Caco-2 (cell line): ENCODE results near the gene KLHL29. TPM values are rescaled to one million over a fixed set of nuclear protein-coding genes. Genes with fewer than 3 reads are reported as not detected.

Experiments used
- BruUV-seq: library from RNA; stranded (reverse); fragments of 400-500 nt; replicated peaks from 2 replicates; lab custom pipeline; 2021; lab: Mats Ljungman, UMichigan
- CTCF ChIA-PET: fragments of 300-600 bp; sonication (Branson Sonifier 250); formaldehyde crosslinking; loops from one replicate; lab custom pipeline; 2022; ENCODE audit warnings: antibody characterized with exemption; lab: Charles Lee
- POLR2A ChIA-PET: fragments of 300-600 bp; sonication (Branson Sonifier 250); formaldehyde crosslinking; loops from one replicate; lab custom pipeline; 2022; ENCODE audit warnings: antibody characterized with exemption; lab: Charles Lee
- DNase-seq, 2 experiments: peaks; one replicate each; pipeline versions ENCODE4 v3.0.0 to v3.0.0-alpha.2; 2020 to 2022
- H3K27me3 ChIP-seq: replicated peaks from 2 replicates; pipeline ENCODE4 v1.6.0; 2011; ENCODE audit warnings: low read length; ENCODE audit not compliant: control insufficient read depth, insufficient read depth
- H3K36me3 ChIP-seq: 2 replicates; pipeline ENCODE4 v1.5.1; 2011; ENCODE audit warnings: low read length; ENCODE audit not compliant: control insufficient read depth, insufficient read depth
- H3K4me1 ChIP-seq: fragments of 250-450 bp; sonication (Bioruptor Pico); 2 replicates; pipeline ENCODE4 v1.5.1; 2020; ENCODE audit warnings: mild to moderate bottlenecking
- H3K4me3 ChIP-seq: 2 replicates; pipeline ENCODE4 v1.5.1; 2011; ENCODE audit warnings: low read depth, mild to moderate bottlenecking, control low read depth, low read length
- H3K9me3 ChIP-seq: fragments of 250-450 bp; sonication (Bioruptor Pico); 2 replicates; pipeline ENCODE4 v1.5.1; 2020; ENCODE audit warnings: mild to moderate bottlenecking, moderate library complexity
- H3K27ac Mint-ChIP-seq: one replicate; pipeline ENCODE4 v1.8.0; 2022; ENCODE audit warnings: mixed read lengths; ENCODE audit not compliant: unreplicated experiment
- H3K27me3 Mint-ChIP-seq: one replicate; pipeline ENCODE4 v1.8.0; 2022; ENCODE audit warnings: mixed read lengths; ENCODE audit not compliant: insufficient read depth, unreplicated experiment
- H3K36me3 Mint-ChIP-seq: one replicate; pipeline ENCODE4 v1.8.0; 2022; ENCODE audit warnings: mild to moderate bottlenecking, mixed read lengths; ENCODE audit not compliant: insufficient read depth, unreplicated experiment
- H3K4me1 Mint-ChIP-seq: one replicate; pipeline ENCODE4 v1.8.0; 2022; ENCODE audit warnings: low read depth, mixed read lengths; ENCODE audit not compliant: unreplicated experiment
- H3K4me3 Mint-ChIP-seq: one replicate; pipeline ENCODE4 v1.8.0; 2022; ENCODE audit warnings: mild to moderate bottlenecking, moderate library complexity, mixed read lengths; ENCODE audit not compliant: unreplicated experiment
- H3K9me3 Mint-ChIP-seq: one replicate; pipeline ENCODE4 v1.8.0; 2022; ENCODE audit warnings: mixed read lengths; ENCODE audit not compliant: unreplicated experiment
- intact Hi-C: fragments of 100-400 bp; cut with micrococcal nuclease; formaldehyde crosslinking; loops from one replicate; pipeline ENCODE4 v1.10.0; 2022; ENCODE audit not compliant: unreplicated experiment
- total RNA-seq: library from RNA; stranded (reverse); gene quantifications from 2 replicates; pipeline ENCODE4 v1.2.3, GENCODE V29; 2022
- TF ChIP-seq, protein P1 (sequence below), 2 experiments: fragments of 200-600 bp in 1 of 2; IDR thresholded peaks; 1 replicate in 1 of 2; 2 replicates in 1 of 2; pipeline versions ENCODE4 v1.5.1 to v1.8.0; 2011 to 2022; ENCODE audit warnings: antibody characterized with exemption in 1 of 2, control low read depth in 1 of 2, inconsistent platforms in 1 of 2, low read depth in 1 of 2, low read length in 1 of 2, mild to moderate bottlenecking in 1 of 2, moderate library complexity in 1 of 2; ENCODE audit not compliant: insufficient read depth in 1 of 2, severe bottlenecking in 1 of 2, unreplicated experiment in 1 of 2

Gene KLHL29
- total RNA-seq, 1 experiment from 2014 or later, result 0.61 TPM

DNA sequence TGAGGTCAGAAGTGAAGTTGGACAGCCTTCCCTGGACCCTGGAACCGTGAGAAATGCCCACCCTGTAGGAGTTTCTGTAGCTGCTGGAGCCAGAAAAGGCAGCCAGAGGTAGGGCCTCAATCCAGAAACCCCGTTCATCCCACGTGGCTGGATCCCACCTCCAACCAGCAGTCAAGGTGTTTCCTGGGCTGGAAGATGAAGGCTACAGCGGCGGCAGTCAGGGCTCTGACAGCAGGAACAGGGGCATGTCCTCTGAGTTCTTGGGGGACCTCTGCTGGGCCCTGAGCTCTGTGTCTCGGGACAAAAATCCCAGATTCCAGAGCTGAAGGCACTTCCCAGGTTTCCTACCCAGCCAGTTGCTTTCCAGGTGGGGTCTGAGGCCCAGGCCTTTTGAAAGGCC is 218.2 kb downstream of the KLHL29 start:
- H3K36me3 ChIP-seq, result no peaks in the 10 kb centered on the region
- Mint-ChIP-seq H3K36me3 (no peaks in the 10 kb centered on the region), H3K27me3 (peaks cover under 1% of the 10 kb centered on the region), H3K27ac (no peak overlapping the region), H3K9me3 (peaks cover 10% of the 10 kb centered on the region), H3K4me3 (no peak overlapping the region), H3K4me1 (no peaks in the 10 kb centered on the region)
- intact Hi-C loops, result no loop called here
- no peaks in the 10 kb centered on the region for H3K27me3 ChIP-seq
- no peak for DNase-seq
- TF ChIP-seq, protein P1, sequence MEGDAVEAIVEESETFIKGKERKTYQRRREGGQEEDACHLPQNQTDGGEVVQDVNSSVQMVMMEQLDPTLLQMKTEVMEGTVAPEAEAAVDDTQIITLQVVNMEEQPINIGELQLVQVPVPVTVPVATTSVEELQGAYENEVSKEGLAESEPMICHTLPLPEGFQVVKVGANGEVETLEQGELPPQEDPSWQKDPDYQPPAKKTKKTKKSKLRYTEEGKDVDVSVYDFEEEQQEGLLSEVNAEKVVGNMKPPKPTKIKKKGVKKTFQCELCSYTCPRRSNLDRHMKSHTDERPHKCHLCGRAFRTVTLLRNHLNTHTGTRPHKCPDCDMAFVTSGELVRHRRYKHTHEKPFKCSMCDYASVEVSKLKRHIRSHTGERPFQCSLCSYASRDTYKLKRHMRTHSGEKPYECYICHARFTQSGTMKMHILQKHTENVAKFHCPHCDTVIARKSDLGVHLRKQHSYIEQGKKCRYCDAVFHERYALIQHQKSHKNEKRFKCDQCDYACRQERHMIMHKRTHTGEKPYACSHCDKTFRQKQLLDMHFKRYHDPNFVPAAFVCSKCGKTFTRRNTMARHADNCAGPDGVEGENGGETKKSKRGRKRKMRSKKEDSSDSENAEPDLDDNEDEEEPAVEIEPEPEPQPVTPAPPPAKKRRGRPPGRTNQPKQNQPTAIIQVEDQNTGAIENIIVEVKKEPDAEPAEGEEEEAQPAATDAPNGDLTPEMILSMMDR (IDR thresholded peaks at IDR 0.05; ENCODE audit: insufficient read depth in 1 of 2, low read depth in 1 of 2, low read length in 1 of 2, severe bottlenecking in 1 of 2, unreplicated experiment in 1 of 2), result no peak
- H3K4me3 ChIP-seq, result no peak overlapping the region
- CTCF ChIA-PET, result no interaction called here
- POLR2A ChIA-PET, result no interaction called here
- no TSS peak for BruUV-seq
- H3K4me1 ChIP-seq, result no peaks in the 10 kb centered on the region
- no peaks in the 10 kb centered on the region for H3K9me3 ChIP-seq

DNA sequence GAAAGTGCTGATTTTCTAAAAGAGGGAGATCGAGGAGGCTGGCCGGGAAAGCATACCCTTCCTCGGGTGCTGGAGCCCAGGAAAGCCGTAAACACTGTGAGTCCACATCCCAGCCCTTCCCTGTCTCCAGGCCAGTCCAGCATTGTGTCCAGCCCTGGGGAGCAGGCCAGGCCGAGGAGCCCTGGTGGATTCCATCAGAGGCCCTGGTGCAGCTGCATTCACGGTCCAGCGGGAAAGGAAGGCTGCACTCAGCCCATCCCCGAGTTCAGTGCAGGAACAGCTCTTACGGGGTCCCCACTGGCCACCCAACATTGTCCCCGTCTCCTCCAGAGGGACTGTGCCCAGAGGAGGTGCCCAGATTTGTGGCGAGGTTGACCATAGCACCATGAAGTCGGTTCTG is 218.6 kb downstream of the KLHL29 start:
- Mint-ChIP-seq H3K9me3 (peaks cover 10% of the 10 kb centered on the region), H3K36me3 (no peaks in the 10 kb centered on the region), H3K4me3 (no peak overlapping the region), H3K27me3 (peaks cover 4% of the 10 kb centered on the region), H3K4me1 (no peaks in the 10 kb centered on the region), H3K27ac (no peak overlapping the region)
- H3K27me3 ChIP-seq, result no peaks in the 10 kb centered on the region
- no peak overlapping the region for H3K4me3 ChIP-seq
- no TSS peak for BruUV-seq
- TF ChIP-seq, protein P1 (IDR thresholded peaks at IDR 0.05; ENCODE audit: insufficient read depth in 1 of 2, low read depth in 1 of 2, low read length in 1 of 2, severe bottlenecking in 1 of 2, unreplicated experiment in 1 of 2), result no peak
- CTCF ChIA-PET, result no interaction called here
- H3K4me1 ChIP-seq, result no peaks in the 10 kb centered on the region
- POLR2A ChIA-PET, result no interaction called here
- no peaks in the 10 kb centered on the region for H3K9me3 ChIP-seq
- DNase-seq, result no peak
- intact Hi-C loops, result no loop called here
- H3K36me3 ChIP-seq, result no peaks in the 10 kb centered on the region

DNA sequence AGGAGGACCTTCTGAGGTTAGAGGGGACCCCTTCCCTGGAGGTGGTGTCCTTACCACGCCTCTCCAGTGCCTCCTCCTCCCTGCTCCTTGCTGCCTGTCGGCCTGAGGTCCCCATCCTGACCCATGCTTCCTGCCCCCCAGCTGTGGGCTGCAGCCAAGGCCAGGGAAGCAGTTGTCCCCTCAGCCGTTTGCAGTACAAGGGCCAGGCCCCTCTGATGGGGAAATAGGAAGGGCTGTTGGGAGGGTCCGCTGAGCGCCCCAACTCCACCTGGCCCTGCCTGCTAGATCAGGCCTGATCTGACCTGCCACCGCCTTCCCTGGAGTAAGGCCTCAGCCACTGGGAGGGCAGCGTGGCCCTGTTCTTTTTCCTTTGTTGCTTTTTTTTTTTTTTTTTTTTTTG is 219.8 kb downstream of the KLHL29 start:
- DNase-seq, result no peak
- no peak overlapping the region for H3K4me3 Mint-ChIP-seq
- Histone ChIP-seq H3K36me3 (no peaks in the 10 kb centered on the region), H3K4me1 (no peaks in the 10 kb centered on the region), H3K9me3 (no peaks in the 10 kb centered on the region), H3K4me3 (no peak overlapping the region), H3K27me3 (no peaks in the 10 kb centered on the region)
- CTCF ChIA-PET, result no interaction called here
- no TSS peak for BruUV-seq
- TF ChIP-seq, protein P1 (IDR thresholded peaks at IDR 0.05; ENCODE audit: insufficient read depth in 1 of 2, low read depth in 1 of 2, low read length in 1 of 2, severe bottlenecking in 1 of 2, unreplicated experiment in 1 of 2), result no peak
- H3K36me3 Mint-ChIP-seq, result no peaks in the 10 kb centered on the region
- peaks cover 10% of the 10 kb centered on the region for H3K9me3 Mint-ChIP-seq
- H3K27me3 Mint-ChIP-seq, result peaks cover 8% of the 10 kb centered on the region
- H3K4me1 Mint-ChIP-seq, result no peaks in the 10 kb centered on the region
- POLR2A ChIA-PET, result no interaction called here
- H3K27ac Mint-ChIP-seq, result no peak overlapping the region
- intact Hi-C loops, result no loop called here
